ENCODE results near the gene DAGLB.
"Not testable (repeated sequence)": the region's sequence is repeated elsewhere in the genome, so short reads cannot be mapped to it uniquely, and the experiment has no call there.

DAGLB gene

GRCh38 chr7:6460990-6461584, 13.3 kb upstream of the DAGLB start:
- DNase-seq, result no peak

GRCh38 chr7:6460303-6460702, 12.5 kb upstream of the DAGLB start:
- DNase-seq, result no peak

GRCh38 chr7:6458676-6459075, 10.9 kb upstream of the DAGLB start:
- DNase-seq, result not testable (repeated sequence)

GRCh38 chr7:6453734-6454133, 6.0 kb upstream of the DAGLB start:
- DNase-seq, result no peak

GRCh38 chr7:6451224-6451705, 3.5 kb upstream of the DAGLB start:
- DNase-seq, result no peak

GRCh38 chr7:6450591-6450990, 2.8 kb upstream of the DAGLB start:
- DNase-seq, result not testable (repeated sequence)

- DNase-seq, result not testable (repeated sequence)
These were observed 2.1 kb upstream of the DAGLB start for GRCh38 chr7:6449884-6450283.

GRCh38 chr7:6448943-6449543, 1.3 kb upstream of the DAGLB start:
- DNase-seq, result no peak

- DNase-seq, result peak in 22 of 51 donors; percentile 24 to 60 (median 38)
These were observed 745 bp downstream of the DAGLB start for GRCh38 chr7:6446838-6447580.

GRCh38 chr7:6444516-6445269, 3.1 kb downstream of the DAGLB start:
- DNase-seq, result no peak

- peak in 1 of 51 donors; percentile 26 for DNase-seq
These were observed 4.3 kb downstream of the DAGLB start for GRCh38 chr7:6443372-6443941.

GRCh38 chr7:6442114-6442513, 5.6 kb downstream of the DAGLB start:
- DNase-seq, result peak in 5 of 51 donors; percentile 9 to 27 (median 16)

GRCh38 chr7:6440381-6440780, 7.4 kb downstream of the DAGLB start:
- DNase-seq, result no peak

- no peak for DNase-seq
These were observed 9.3 kb downstream of the DAGLB start for GRCh38 chr7:6438427-6438826.

- DNase-seq, result no peak
These were observed 10.5 kb downstream of the DAGLB start for GRCh38 chr7:6437251-6437650.

GRCh38 chr7:6436385-6436685, 11.4 kb downstream of the DAGLB start:
- DNase-seq, result peak in 18 of 51 donors; percentile 5 to 46 (median 16)

GRCh38 chr7:6435486-6436384, 12.0 kb downstream of the DAGLB start:
- DNase-seq, result peak in 48 of 51 donors; percentile 20 to 86 (median 52)

- DNase-seq, result no peak
These were observed 13.8 kb downstream of the DAGLB start for GRCh38 chr7:6433784-6434615.

GRCh38 chr7:6432781-6433180, 15.0 kb downstream of the DAGLB start:
- DNase-seq, result no peak

- DNase-seq, result peak in 1 of 51 donors; percentile 19
These were observed 16.8 kb downstream of the DAGLB start for GRCh38 chr7:6430974-6431373.

Measured in hypothalamus (tissue), 51 donors.